ENCODE results near the gene SMAP1.
"Not testable (repeated sequence)": the region's sequence is repeated elsewhere in the genome, so short reads cannot be mapped to it uniquely, and the experiment has no call there.

The SMAP1 gene

GRCh38 chr6:70753870-70754380, 86.2 kb downstream of the SMAP1 start:
- in situ Hi-C loops (cut with HindIII; ENCODE audit: low sequenced_read_pairs): no loop called here
- DNase-seq (ENCODE audit: low read depth): no peak
- no peak overlapping the region for H3K4me3 ChIP-seq (ENCODE audit: low read depth, low read length)
- TF ChIP-seq CTCF (IDR thresholded peaks at IDR 0.05; ENCODE audit: low read depth, low read length, missing control alignments): no peak

- no peak overlapping the region for H3K4me3 ChIP-seq (ENCODE audit: low read depth, low read length)
- no peak for TF ChIP-seq CTCF (IDR thresholded peaks at IDR 0.05; ENCODE audit: low read depth, low read length, missing control alignments)
- no peak for DNase-seq (ENCODE audit: low read depth)
- in situ Hi-C loops (cut with HindIII; ENCODE audit: low sequenced_read_pairs): no loop called here
Observed at GRCh38 chr6:70758883-70759282, 91.2 kb downstream of the SMAP1 start.

- DNase-seq (ENCODE audit: low read depth): no peak
- TF ChIP-seq CTCF (IDR thresholded peaks at IDR 0.05; ENCODE audit: low read depth, low read length, missing control alignments): no peak
- in situ Hi-C loops (cut with HindIII; ENCODE audit: low sequenced_read_pairs): no loop called here
- H3K4me3 ChIP-seq (ENCODE audit: low read depth, low read length): no peak overlapping the region
Observed at GRCh38 chr6:70763754-70764510, 96.2 kb downstream of the SMAP1 start.

GRCh38 chr6:70764706-70765105, 97.0 kb downstream of the SMAP1 start:
- in situ Hi-C loops (cut with HindIII; ENCODE audit: low sequenced_read_pairs): no loop called here
- no peak for TF ChIP-seq CTCF (IDR thresholded peaks at IDR 0.05; ENCODE audit: low read depth, low read length, missing control alignments)
- DNase-seq (ENCODE audit: low read depth): no peak

DNA sequence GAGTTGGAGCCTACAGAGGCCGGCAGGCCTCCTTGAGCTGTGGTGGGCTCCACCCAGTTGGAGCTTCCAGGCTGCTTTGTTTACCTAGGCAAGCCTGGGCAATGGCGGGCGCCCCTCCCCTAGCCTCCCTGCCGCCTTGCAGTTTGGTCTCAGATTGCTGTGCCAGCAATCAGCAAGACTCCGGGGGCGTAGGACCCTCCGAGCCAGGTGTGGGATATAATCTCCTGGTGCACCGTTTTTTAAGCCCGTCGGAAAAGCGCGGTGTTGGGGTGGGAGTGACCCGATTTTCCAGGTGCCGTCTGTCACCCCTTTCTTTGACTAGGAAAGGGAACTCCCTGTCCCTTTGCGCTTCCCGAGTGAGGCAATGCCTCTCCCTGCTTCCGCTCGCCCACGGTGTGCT, 103.7 kb downstream of the SMAP1 start:
- H3K4me3 ChIP-seq (ENCODE audit: low read depth, low read length); DNase-seq (ENCODE audit: low read depth); in situ Hi-C loops (cut with HindIII; ENCODE audit: low sequenced_read_pairs): not testable (repeated sequence)

More at GRCh38 chr6:70764706-70765105, 97.0 kb downstream of the SMAP1 start:
- H3K4me3 ChIP-seq (ENCODE audit: low read depth, low read length): no peak overlapping the region

- in situ Hi-C loops (cut with HindIII; ENCODE audit: low sequenced_read_pairs): no loop called here
- no peak for DNase-seq (ENCODE audit: low read depth)
- TF ChIP-seq CTCF (IDR thresholded peaks at IDR 0.05; ENCODE audit: low read depth, low read length, missing control alignments): no peak
- no peak overlapping the region for H3K4me3 ChIP-seq (ENCODE audit: low read depth, low read length)
Observed at GRCh38 chr6:70779934-70780333, 112.3 kb downstream of the SMAP1 start.

DNA sequence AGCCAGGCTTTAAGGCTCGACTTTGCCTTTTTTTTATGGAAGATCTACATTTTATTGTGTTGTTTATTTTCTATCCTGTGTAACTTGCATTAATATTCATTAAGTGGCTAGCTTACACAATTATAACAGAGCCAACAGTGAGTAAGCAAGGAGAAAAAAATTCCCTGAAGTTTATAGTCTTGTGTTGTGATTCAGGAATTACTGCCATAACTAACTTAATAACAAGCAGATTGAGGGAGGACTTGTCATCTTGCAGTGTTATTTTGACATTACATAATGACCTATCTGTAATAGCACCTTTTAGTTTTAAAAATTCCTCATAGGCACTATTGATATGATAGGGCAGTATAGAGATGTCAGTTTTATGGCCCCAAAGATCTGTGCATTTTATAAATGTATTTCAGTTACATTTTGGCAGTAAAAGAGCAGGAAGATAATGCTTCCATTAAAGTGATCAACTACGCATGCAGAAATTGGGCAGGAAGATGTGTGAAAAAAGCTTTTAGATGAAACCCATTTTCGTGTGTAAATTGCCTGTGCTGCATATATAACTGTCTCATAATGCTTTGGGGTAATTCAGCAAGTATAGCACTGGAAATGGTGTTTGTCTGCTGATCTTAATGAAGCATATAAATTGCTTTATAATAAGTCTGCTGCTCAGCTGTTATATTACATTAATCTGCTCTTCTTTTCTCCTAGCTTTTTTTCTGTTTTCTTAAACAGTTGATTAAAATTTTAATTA, 123.0 kb downstream of the SMAP1 start:
- no peak for TF ChIP-seq CTCF (IDR thresholded peaks at IDR 0.05; ENCODE audit: low read depth, low read length, missing control alignments)
- no peak for DNase-seq (ENCODE audit: low read depth)
- in situ Hi-C loops (cut with HindIII; ENCODE audit: low sequenced_read_pairs): no loop called here
- H3K4me3 ChIP-seq (ENCODE audit: low read depth, low read length): no peak overlapping the region
